ENCODE data around the gene PGAM1. TPM values are rescaled to one million over a fixed set of nuclear protein-coding genes. Genes with fewer than 3 reads are reported as not detected.

PGAM1 gene
- polyA plus RNA-seq, 1 of the 3 experiments (the other 2 are of a cell fraction) = 398 TPM

DNA sequence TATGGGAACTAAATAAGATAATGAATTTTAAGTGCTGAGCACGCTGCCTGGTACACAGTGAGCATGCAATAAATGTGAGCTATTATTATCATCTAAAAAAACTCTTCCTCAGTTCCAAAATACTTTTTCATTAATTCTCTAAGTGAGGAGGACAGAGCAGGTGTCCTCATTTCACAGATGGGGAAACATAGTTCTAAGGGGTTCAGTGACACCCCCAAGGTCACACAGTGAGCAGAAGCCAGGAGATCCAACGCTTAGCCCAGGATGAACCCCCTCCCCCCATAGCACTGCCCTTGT is 18.1 kb upstream of the PGAM1 start:
- no peaks in the 10 kb centered on the region for H3K9me3 ChIP-seq
- DNase-seq = no peak
- H3K4me3 ChIP-seq (ENCODE audit: low read depth in 2 of 2, low read length in 1 of 2) = no peak overlapping the region
- H3K36me3 ChIP-seq (replicated peaks in 1 of 2; ENCODE audit: control insufficient read depth in 1 of 2, insufficient read depth in 2 of 2, low read length in 1 of 2) = no peaks in the 10 kb centered on the region
- 94% methylated on average over 2 of the region's 2 CpGs for WGBS (ENCODE audit: low lambda C conversion rate)
- no peaks in the 10 kb centered on the region for H3K27me3 ChIP-seq (ENCODE audit: insufficient read depth)
- no peaks in the 10 kb centered on the region for H3K9me2 ChIP-seq
- H4K20me1 ChIP-seq (ENCODE audit: insufficient read depth) = no peaks in the 10 kb centered on the region
- no peaks in the 10 kb centered on the region for H3K79me2 ChIP-seq (ENCODE audit: insufficient read depth)
- H3K4me2 ChIP-seq = no peak overlapping the region
- no peak overlapping the region for H3K9ac ChIP-seq
- POLR2A ChIA-PET = no interaction called here
- CTCF ChIA-PET = interaction anchor here (0.9 to 2.9 kb wide), 13 partner anchors 10 to 234 kb away, joined by 3 to 35 read pairs (median 4); partner anchors contain the start of genes ANKRD2, EXOSC1 and ZDHHC16
- peaks cover 7% of the 10 kb centered on the region for H3F3A ChIP-seq (replicated peaks; ENCODE audit: insufficient read depth)
- peak overlapping the region in 1 of 2 experiments; percentile 31; a peak in 1 of 4 replicates for H3K27ac ChIP-seq (ENCODE audit: low read depth in 2 of 2, low read length in 1 of 2)
- H2AFZ ChIP-seq (ENCODE audit: low read depth) = no peak overlapping the region
- H3K4me1 ChIP-seq (ENCODE audit: control insufficient read depth in 1 of 2, insufficient read depth in 2 of 2, low read depth in 1 of 2, low read length in 1 of 2) = peaks cover 0 to 4% of the 10 kb centered on the region in 2 experiments; a peak in 1 of 4 replicates
- TF ChIP-seq NRF1 (IDR thresholded peaks at IDR 0.05; ENCODE audit: low read depth, low read length) = no peak
- TF ChIP-seq MXI1 (IDR thresholded peaks at IDR 0.05; ENCODE audit: low read depth, low read length) = no peak
- no peak for TF ChIP-seq EZH2phosphoT487 (IDR thresholded peaks at IDR 0.05; ENCODE audit: borderline replicate concordance, low read depth)
- TF ChIP-seq RAD21 (IDR thresholded peaks at IDR 0.05; ENCODE audit: low read length) = no peak
- TF ChIP-seq MAX (IDR thresholded peaks at IDR 0.05; ENCODE audit: low read depth) = no peak
- no peak for TF ChIP-seq RXRA (IDR thresholded peaks at IDR 0.05; ENCODE audit: borderline replicate concordance, low read depth)
- no peak for TF ChIP-seq POLR2AphosphoS5 (IDR thresholded peaks at IDR 0.05; ENCODE audit: low read depth, low read length)
- TF ChIP-seq FOSL2 (IDR thresholded peaks at IDR 0.05; ENCODE audit: borderline replicate concordance, low read depth) = no peak
- TF ChIP-seq CHD2 (IDR thresholded peaks at IDR 0.05; ENCODE audit: low read length, partially characterized antibody) = no peak
- TF ChIP-seq EP300 (IDR thresholded peaks at IDR 0.05; ENCODE audit: borderline replicate concordance in 1 of 2, low read depth in 1 of 2, low read length in 1 of 2) = no peak
- TF ChIP-seq, protein P1, sequence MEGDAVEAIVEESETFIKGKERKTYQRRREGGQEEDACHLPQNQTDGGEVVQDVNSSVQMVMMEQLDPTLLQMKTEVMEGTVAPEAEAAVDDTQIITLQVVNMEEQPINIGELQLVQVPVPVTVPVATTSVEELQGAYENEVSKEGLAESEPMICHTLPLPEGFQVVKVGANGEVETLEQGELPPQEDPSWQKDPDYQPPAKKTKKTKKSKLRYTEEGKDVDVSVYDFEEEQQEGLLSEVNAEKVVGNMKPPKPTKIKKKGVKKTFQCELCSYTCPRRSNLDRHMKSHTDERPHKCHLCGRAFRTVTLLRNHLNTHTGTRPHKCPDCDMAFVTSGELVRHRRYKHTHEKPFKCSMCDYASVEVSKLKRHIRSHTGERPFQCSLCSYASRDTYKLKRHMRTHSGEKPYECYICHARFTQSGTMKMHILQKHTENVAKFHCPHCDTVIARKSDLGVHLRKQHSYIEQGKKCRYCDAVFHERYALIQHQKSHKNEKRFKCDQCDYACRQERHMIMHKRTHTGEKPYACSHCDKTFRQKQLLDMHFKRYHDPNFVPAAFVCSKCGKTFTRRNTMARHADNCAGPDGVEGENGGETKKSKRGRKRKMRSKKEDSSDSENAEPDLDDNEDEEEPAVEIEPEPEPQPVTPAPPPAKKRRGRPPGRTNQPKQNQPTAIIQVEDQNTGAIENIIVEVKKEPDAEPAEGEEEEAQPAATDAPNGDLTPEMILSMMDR (IDR thresholded peaks at IDR 0.05) = no peak
- TF ChIP-seq REST (IDR thresholded peaks at IDR 0.05; ENCODE audit: low read depth, low read length) = no peak
- TF ChIP-seq RCOR1 (IDR thresholded peaks at IDR 0.05; ENCODE audit: low read length) = no peak
- TF ChIP-seq FOXM1 (IDR thresholded peaks at IDR 0.05; ENCODE audit: low read depth) = no peak
- no peak for TF ChIP-seq USF1 (IDR thresholded peaks at IDR 0.05; ENCODE audit: borderline replicate concordance, low read depth)
- no peak for TF ChIP-seq MEF2A (IDR thresholded peaks at IDR 0.05; ENCODE audit: borderline replicate concordance, low read depth)
- no peak for TF ChIP-seq YY1 (IDR thresholded peaks at IDR 0.05; ENCODE audit: low read depth)
- TF ChIP-seq GATA2 (CRISPR knock-in tag; IDR thresholded peaks at IDR 0.05) = no peak

All from SK-N-SH (cell line).